IPS-20b (cell line): Measurements from ENCODE around the gene MAP7D2.

Experiments used
- H3K27ac ChIP-seq: one replicate; pipeline ENCODE4 v1.5.1; 2013; ENCODE audit warnings: low read length
- H3K27me3 ChIP-seq: 2 replicates; pipeline ENCODE4 v1.6.1; 2013; ENCODE audit warnings: mild to moderate bottlenecking, low read length, inconsistent platforms; ENCODE audit not compliant: insufficient read depth
- H3K36me3 ChIP-seq: 2 replicates; pipeline ENCODE4 v1.6.1; 2013; ENCODE audit warnings: low read depth, mild to moderate bottlenecking, inconsistent platforms, low read length, moderate library complexity; ENCODE audit not compliant: insufficient read depth
- H3K4me1 ChIP-seq: 2 replicates; pipeline ENCODE4 v1.6.1; 2013; ENCODE audit warnings: mild to moderate bottlenecking, control low read depth, inconsistent platforms, low read length, moderate library complexity; ENCODE audit not compliant: insufficient read depth
- H3K4me3 ChIP-seq: 2 replicates; pipeline ENCODE4 v1.5.1; 2013; ENCODE audit warnings: mild to moderate bottlenecking, low read length, inconsistent platforms
- H3K9ac ChIP-seq: 2 replicates; pipeline ENCODE4 v1.6.1; 2013; ENCODE audit warnings: low read depth, mild to moderate bottlenecking, inconsistent platforms, low read length, moderate library complexity
- H3K9me3 ChIP-seq: 2 replicates; pipeline ENCODE4 v1.6.1; 2013; ENCODE audit warnings: mild to moderate bottlenecking, low read depth, low read length, inconsistent platforms; ENCODE audit not compliant: insufficient read depth

MAP7D2 gene

DNA sequence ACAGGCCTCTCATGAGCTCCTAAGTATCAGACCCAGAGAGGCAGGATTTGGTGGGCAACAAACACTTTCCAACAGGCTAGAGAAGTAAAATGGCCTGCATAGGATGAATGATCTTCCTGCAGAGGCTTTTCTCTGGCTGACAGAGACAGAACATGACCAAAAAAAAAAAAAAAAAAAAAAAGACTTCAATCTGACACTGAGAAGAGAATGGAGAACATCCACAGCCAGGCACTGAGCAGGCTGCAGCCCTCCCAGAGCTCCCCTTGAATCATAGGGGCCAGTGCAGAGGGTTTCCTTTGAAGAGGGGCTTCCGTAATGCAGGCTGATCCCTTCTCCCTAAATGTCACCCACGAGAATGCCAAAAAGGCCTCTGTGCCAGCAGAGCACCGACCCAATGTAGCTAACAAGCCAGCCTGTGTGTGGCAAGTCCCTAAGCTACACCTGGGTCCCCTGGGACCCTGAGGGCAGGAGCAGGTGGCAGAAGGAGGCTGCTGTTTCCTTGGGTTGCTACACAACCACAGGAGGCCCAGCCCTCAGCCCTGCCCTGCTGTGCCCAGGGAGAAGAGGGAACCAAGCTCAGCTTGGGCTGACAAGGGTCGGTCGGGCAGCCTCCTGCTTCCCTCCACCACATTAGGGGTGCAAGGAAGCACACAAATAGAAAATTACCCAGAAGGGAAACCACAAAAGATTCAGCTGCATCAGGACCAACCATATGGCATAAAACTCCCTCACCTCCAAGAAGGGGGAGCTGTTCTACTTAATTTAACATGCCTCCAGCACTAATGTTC, 55.6 kb downstream of the MAP7D2 start:
- H3K4me1 ChIP-seq: no peaks in the 10 kb centered on the region
- H3K9ac ChIP-seq: no peak overlapping the region
- H3K27me3 ChIP-seq: no peaks in the 10 kb centered on the region
- H3K36me3 ChIP-seq: no peaks in the 10 kb centered on the region
- no peaks in the 10 kb centered on the region for H3K9me3 ChIP-seq
- no peak overlapping the region for H3K4me3 ChIP-seq
- no peak overlapping the region for H3K27ac ChIP-seq

- Histone ChIP-seq H3K36me3 (no peaks in the 10 kb centered on the region), H3K9me3 (no peaks in the 10 kb centered on the region), H3K4me1 (no peaks in the 10 kb centered on the region), H3K27ac (no peak overlapping the region), H3K4me3 (no peak overlapping the region), H3K9ac (no peak overlapping the region), H3K27me3 (no peaks in the 10 kb centered on the region)
Measured at GRCh38 chrX:20059467-20060128, 57.1 kb downstream of the MAP7D2 start.

DNA sequence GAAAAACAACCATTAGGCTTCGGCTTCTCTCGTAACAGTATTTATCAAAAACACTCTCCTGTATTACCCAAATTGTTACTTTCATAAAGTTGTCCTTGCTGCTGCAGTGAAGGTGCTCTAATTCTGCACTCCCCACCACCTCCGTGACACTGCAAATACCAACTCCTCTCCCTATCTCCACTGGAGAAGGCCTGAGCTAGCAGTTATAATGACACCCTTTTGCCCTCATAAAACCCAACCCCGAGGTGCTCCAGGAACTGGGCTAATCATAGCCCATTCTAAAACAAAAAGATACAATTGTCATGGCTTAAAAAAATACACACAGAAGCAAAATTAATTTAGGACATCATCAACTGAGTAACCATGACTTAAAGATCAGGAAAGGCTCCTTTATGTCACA, 59.2 kb downstream of the MAP7D2 start:
- Histone ChIP-seq H3K36me3 (no peaks in the 10 kb centered on the region), H3K27ac (no peak overlapping the region), H3K4me1 (no peaks in the 10 kb centered on the region), H3K27me3 (no peaks in the 10 kb centered on the region), H3K9me3 (no peaks in the 10 kb centered on the region), H3K4me3 (no peak overlapping the region), H3K9ac (no peak overlapping the region)

GRCh38 chrX:20056704-20057103, 60.0 kb downstream of the MAP7D2 start:
- Histone ChIP-seq H3K36me3 (no peaks in the 10 kb centered on the region), H3K9ac (no peak overlapping the region), H3K27ac (no peak overlapping the region), H3K4me3 (no peak overlapping the region), H3K9me3 (no peaks in the 10 kb centered on the region), H3K4me1 (no peaks in the 10 kb centered on the region), H3K27me3 (no peaks in the 10 kb centered on the region)

DNA sequence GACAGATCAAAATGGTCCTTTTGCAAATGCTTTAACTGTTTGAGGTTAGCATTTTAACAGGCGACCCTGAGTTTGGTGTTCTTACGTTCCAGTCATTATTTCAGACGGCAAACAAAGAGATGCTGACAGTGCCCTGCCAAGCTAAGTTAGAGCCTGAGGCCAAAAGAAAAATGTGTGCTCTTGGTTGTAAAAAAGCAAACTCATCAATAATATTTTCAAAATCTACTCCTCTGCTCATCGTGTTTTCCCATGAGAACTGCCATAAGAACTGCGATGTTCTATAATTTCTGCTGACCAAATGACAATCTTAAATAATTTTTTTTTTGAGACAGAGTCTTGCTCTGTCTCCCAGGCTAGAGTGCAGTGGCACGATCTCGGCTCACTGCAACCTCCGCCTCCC, 63.2 kb downstream of the MAP7D2 start:
- H3K4me1 ChIP-seq: no peaks in the 10 kb centered on the region

GRCh38 chrX:20046864-20047263, 69.8 kb downstream of the MAP7D2 start:
- Histone ChIP-seq H3K27ac (no peak overlapping the region), H3K36me3 (no peaks in the 10 kb centered on the region), H3K27me3 (no peaks in the 10 kb centered on the region), H3K4me1 (no peaks in the 10 kb centered on the region), H3K9ac (no peak overlapping the region), H3K4me3 (no peak overlapping the region), H3K9me3 (no peaks in the 10 kb centered on the region)

More for the DNA sequence above, 63.2 kb downstream of the MAP7D2 start:
- H3K4me3 ChIP-seq: no peak overlapping the region
- no peak overlapping the region for H3K27ac ChIP-seq
- no peaks in the 10 kb centered on the region for H3K9me3 ChIP-seq
- H3K9ac ChIP-seq: no peak overlapping the region
- no peaks in the 10 kb centered on the region for H3K27me3 ChIP-seq
- H3K36me3 ChIP-seq: no peaks in the 10 kb centered on the region

DNA sequence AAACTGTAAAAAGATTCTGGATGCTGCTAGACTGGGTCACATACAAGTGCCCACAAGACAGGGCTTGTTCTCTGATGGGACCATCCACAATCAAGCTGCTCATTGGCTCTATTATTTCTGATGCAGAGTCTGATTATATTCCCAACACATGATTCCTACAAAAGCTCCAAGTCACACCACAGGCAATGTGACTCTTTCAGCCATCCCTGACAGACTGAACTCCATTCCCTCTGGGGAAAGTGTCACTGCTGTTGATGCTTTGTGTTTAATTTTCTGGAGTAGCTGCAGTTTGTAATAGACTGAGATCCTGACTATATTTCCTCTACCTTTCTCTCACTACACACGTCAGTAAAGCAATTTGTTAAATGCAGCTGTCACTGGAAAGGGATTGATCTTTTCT, 70.5 kb downstream of the MAP7D2 start:
- Histone ChIP-seq H3K27me3 (no peaks in the 10 kb centered on the region), H3K4me3 (no peak overlapping the region), H3K4me1 (no peaks in the 10 kb centered on the region), H3K9ac (no peak overlapping the region), H3K36me3 (no peaks in the 10 kb centered on the region), H3K9me3 (no peaks in the 10 kb centered on the region), H3K27ac (no peak overlapping the region)

- no peak overlapping the region for H3K27ac ChIP-seq
- no peak overlapping the region for H3K4me3 ChIP-seq
- no peaks in the 10 kb centered on the region for H3K9me3 ChIP-seq
- H3K4me1 ChIP-seq: no peaks in the 10 kb centered on the region
- no peak overlapping the region for H3K9ac ChIP-seq
- no peaks in the 10 kb centered on the region for H3K27me3 ChIP-seq
- no peaks in the 10 kb centered on the region for H3K36me3 ChIP-seq
Measured at GRCh38 chrX:20042221-20042620, 74.5 kb downstream of the MAP7D2 start.

DNA sequence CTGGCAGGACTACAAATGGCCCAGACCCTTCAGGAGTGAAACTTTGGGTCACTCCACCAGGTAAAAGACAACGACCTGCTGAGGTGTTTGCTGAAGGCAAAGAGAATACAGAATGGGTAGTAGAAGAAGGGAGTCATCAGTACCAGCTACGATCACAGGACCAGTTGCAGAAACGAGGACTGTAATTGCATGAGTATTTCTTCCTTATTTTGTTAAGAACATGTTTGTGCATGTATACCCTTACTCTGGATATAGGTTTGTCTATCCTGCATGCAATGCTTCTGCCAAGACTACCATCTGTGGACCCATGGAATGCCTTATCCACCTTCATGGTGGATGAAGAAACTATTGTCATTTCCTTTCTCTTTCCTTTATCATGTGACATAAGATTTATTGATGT, 77.7 kb downstream of the MAP7D2 start:
- Histone ChIP-seq H3K27ac (no peak overlapping the region), H3K9me3 (no peaks in the 10 kb centered on the region), H3K4me1 (no peaks in the 10 kb centered on the region), H3K9ac (no peak overlapping the region), H3K36me3 (no peaks in the 10 kb centered on the region), H3K4me3 (no peak overlapping the region), H3K27me3 (no peaks in the 10 kb centered on the region)

DNA sequence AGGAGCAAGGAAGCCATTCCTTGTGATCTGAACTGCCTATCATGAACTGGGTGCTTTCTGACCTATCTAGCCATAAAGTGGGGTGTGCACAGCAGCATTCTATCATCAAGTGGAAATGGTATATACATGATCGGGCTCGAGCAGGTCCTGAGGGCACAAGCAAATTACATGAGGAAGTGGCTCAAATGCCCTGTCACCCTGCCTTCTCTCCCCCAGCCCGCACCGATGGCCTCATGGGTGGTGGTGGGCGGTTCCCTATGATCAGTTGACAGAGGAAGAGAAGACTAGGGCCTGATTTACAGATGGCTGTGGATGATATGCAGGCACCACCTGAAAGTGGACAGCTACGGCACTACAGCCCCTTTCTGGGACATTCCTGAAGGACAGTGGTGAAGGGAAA, 79.5 kb downstream of the MAP7D2 start:
- Histone ChIP-seq H3K9me3 (no peaks in the 10 kb centered on the region), H3K4me3 (no peak overlapping the region), H3K27ac (no peak overlapping the region), H3K4me1 (no peaks in the 10 kb centered on the region), H3K9ac (no peak overlapping the region), H3K36me3 (no peaks in the 10 kb centered on the region), H3K27me3 (no peaks in the 10 kb centered on the region)

- Histone ChIP-seq H3K36me3 (no peaks in the 10 kb centered on the region), H3K27ac (no peak overlapping the region), H3K4me1 (no peaks in the 10 kb centered on the region), H3K27me3 (no peaks in the 10 kb centered on the region), H3K9ac (no peak overlapping the region), H3K9me3 (no peaks in the 10 kb centered on the region), H3K4me3 (no peak overlapping the region)
Measured at GRCh38 chrX:20032201-20032600, 84.5 kb downstream of the MAP7D2 start.

DNA sequence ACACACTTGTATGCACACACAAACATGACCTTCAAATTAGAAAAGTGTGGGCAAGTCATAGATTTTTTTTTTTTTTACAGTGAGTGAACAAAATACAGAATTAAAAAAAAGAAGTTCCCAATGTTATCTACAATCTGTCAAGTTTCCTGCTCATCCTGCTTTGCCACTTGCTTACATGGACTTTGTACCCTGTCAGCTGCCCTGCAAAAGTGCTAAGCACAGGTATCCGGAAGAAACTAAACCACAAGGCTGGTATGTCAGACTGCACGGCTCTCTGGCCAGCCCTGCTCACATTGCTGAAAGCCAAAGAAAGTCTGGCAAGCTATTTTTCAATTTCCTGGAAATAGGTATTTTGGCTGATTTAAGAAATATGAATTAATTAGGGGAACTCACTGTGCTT, 87.0 kb downstream of the MAP7D2 start:
- no peak overlapping the region for H3K9ac ChIP-seq
- H3K4me1 ChIP-seq: no peaks in the 10 kb centered on the region
- H3K36me3 ChIP-seq: no peaks in the 10 kb centered on the region
- no peaks in the 10 kb centered on the region for H3K27me3 ChIP-seq
- no peak overlapping the region for H3K4me3 ChIP-seq
- H3K9me3 ChIP-seq: no peaks in the 10 kb centered on the region
- no peak overlapping the region for H3K27ac ChIP-seq
